MM.1S (cell line): Measurements from ENCODE around the gene NUDC.

ENCODE experiments used
- DNase-seq: peaks from one replicate; pipeline ENCODE4 v3.0.0-alpha.2; 2015
- H2AFZ ChIP-seq: fragments of 300-600 bp; sonication (generic); 2 replicates; pipeline ENCODE4 v1.6.0; 2016; ENCODE audit warnings: antibody characterized with exemption, low read length
- H3F3A ChIP-seq: fragments of 300-600 bp; sonication (generic); 2 replicates; pipeline ENCODE4 v1.6.1; 2016; ENCODE audit warnings: mild to moderate bottlenecking, antibody characterized with exemption, low read length, moderate library complexity, mixed read lengths; ENCODE audit not compliant: insufficient read depth
- H3K27ac ChIP-seq: fragments of 300-600 bp; sonication (generic); 2 replicates; pipeline ENCODE4 v1.5.1; 2016; ENCODE audit warnings: mild to moderate bottlenecking, low read length
- H3K27me3 ChIP-seq: fragments of 300-600 bp; sonication (generic); replicated peaks from 2 replicates; pipeline ENCODE4 v1.6.0; 2016; ENCODE audit warnings: low read length; ENCODE audit not compliant: insufficient read depth
- H3K36me3 ChIP-seq: fragments of 300-600 bp; sonication (generic); replicated peaks from 2 replicates; pipeline ENCODE4 v1.6.1; 2016; ENCODE audit warnings: mild to moderate bottlenecking, low read length, mixed read lengths; ENCODE audit not compliant: insufficient read depth
- H3K4me1 ChIP-seq: fragments of 300-600 bp; sonication (generic); 2 replicates; pipeline ENCODE4 v1.6.1; 2016; ENCODE audit warnings: low read length, mixed read lengths
- H3K4me2 ChIP-seq: fragments of 300-600 bp; sonication (generic); 2 replicates; pipeline ENCODE4 v1.6.0; 2016; ENCODE audit warnings: low read depth, low read length
- H3K4me3 ChIP-seq: fragments of 300-600 bp; sonication (generic); 2 replicates; pipeline ENCODE4 v1.5.1; 2016; ENCODE audit warnings: low read length, mixed read lengths
- H3K79me2 ChIP-seq: fragments of 300-600 bp; sonication (generic); 2 replicates; pipeline ENCODE4 v1.6.1; 2016; ENCODE audit warnings: mixed run types, low read length, mixed read lengths
- H3K9ac ChIP-seq: fragments of 300-600 bp; sonication (generic); 2 replicates; pipeline ENCODE4 v1.6.1; 2016; ENCODE audit warnings: low read length, mixed read lengths
- H3K9me2 ChIP-seq: fragments of 300-600 bp; sonication (generic); replicated peaks from 2 replicates; pipeline ENCODE4 v1.6.1; 2016; ENCODE audit warnings: mild to moderate bottlenecking, low read length, mixed read lengths; ENCODE audit not compliant: insufficient read depth
- H3K9me3 ChIP-seq: fragments of 300-600 bp; sonication (generic); replicated peaks from 2 replicates; pipeline ENCODE4 v1.6.1; 2016; ENCODE audit warnings: mild to moderate bottlenecking, low read length, mixed read lengths; ENCODE audit not compliant: insufficient read depth
- H4K20me1 ChIP-seq: fragments of 300-600 bp; sonication (generic); 2 replicates; pipeline ENCODE4 v1.6.1; 2016; ENCODE audit warnings: mild to moderate bottlenecking, low read length, moderate library complexity, mixed read lengths; ENCODE audit not compliant: insufficient read depth
- EZH2 ChIP-seq: fragments of 300-600 bp; sonication (generic); optimal IDR thresholded peaks from 2 replicates; pipeline ENCODE3; 2017; ENCODE audit warnings: low read depth, mild to moderate bottlenecking, antibody characterized with exemption, low read length, mixed read lengths
- EZH2phosphoT487 ChIP-seq: fragments of 300-600 bp; sonication (generic); IDR thresholded peaks from 2 replicates; pipeline ENCODE4 v1.6.1; 2018; ENCODE audit warnings: antibody characterized with exemption, low read length
- TF ChIP-seq, protein P1 (sequence below): fragments of 300-600 bp; sonication (generic); IDR thresholded peaks from 2 replicates; pipeline ENCODE4 v1.5.1; 2016; ENCODE audit warnings: antibody characterized with exemption, low read length, mixed read lengths

Gene NUDC

DNA sequence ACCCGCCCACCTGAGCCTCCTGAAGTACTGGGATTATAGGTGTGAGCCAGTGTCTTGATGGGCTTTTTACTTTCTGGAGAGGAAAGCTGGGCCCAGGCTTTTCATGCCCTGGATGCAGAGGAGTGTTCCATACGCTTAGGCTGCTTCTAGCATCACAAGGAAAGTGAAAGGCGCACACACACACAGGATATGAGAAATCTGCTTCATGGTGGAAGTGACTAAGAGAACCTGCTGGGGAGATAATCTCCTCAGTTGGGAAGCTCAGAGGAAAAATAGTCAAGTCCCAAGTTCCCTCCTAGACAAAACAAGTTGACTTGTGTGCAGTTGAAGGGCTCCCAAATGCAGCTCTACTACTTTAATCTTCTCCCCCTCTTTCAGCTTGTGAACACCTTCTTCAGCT lies 2.2 kb downstream of the NUDC start:
- H3K9me2 ChIP-seq: no peaks in the 10 kb centered on the region

DNA sequence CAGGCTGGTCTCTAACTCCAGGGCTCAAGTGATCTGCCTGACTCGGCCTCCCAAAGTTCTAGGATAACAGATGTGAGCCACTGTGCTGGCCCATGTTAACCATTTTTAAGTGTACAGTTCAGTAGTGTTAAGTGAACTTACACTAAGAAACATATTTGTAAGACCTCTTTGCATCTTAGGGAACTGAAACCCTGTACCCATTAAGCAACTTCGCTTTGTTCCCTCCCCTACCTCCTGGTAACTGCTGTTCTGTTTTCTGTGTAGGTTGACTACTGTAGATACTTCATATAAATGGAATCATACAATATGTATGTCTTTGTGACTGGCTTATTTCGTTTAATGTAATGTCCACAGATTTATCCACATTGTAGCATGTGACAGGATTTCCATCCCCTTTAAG lies 11.0 kb downstream of the NUDC start:
- Histone ChIP-seq H3K9me3 (no peaks in the 10 kb centered on the region), H3K27me3 (no peaks in the 10 kb centered on the region), H3K4me3 (no peak overlapping the region), H3K79me2 (peaks cover 48% of the 10 kb centered on the region), H3K9me2 (no peaks in the 10 kb centered on the region), H2AFZ (no peak overlapping the region), H3K9ac (no peak overlapping the region), H3K27ac (no peak overlapping the region), H3K4me2 (no peak overlapping the region), H3K36me3 (0 out of 2 replicates have a peak, but pooled peaks cover 4% of the 10 kb centered on the region), H4K20me1 (no peaks in the 10 kb centered on the region), H3K4me1 (no peaks in the 10 kb centered on the region), H3F3A (no peaks in the 10 kb centered on the region)
- TF ChIP-seq, protein P1, sequence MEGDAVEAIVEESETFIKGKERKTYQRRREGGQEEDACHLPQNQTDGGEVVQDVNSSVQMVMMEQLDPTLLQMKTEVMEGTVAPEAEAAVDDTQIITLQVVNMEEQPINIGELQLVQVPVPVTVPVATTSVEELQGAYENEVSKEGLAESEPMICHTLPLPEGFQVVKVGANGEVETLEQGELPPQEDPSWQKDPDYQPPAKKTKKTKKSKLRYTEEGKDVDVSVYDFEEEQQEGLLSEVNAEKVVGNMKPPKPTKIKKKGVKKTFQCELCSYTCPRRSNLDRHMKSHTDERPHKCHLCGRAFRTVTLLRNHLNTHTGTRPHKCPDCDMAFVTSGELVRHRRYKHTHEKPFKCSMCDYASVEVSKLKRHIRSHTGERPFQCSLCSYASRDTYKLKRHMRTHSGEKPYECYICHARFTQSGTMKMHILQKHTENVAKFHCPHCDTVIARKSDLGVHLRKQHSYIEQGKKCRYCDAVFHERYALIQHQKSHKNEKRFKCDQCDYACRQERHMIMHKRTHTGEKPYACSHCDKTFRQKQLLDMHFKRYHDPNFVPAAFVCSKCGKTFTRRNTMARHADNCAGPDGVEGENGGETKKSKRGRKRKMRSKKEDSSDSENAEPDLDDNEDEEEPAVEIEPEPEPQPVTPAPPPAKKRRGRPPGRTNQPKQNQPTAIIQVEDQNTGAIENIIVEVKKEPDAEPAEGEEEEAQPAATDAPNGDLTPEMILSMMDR: no peak
- TF ChIP-seq EZH2phosphoT487 (no peak), EZH2 (no peak)
- DNase-seq: no peak

More for the DNA sequence above, 2.2 kb downstream of the NUDC start:
- no peak for DNase-seq
- no peak overlapping the region for H3K9ac ChIP-seq
- no peaks in the 10 kb centered on the region for H3K27me3 ChIP-seq
- H3K9me3 ChIP-seq: no peaks in the 10 kb centered on the region
- H4K20me1 ChIP-seq: no peaks in the 10 kb centered on the region
- 0 out of 2 replicates have a peak, but pooled peaks cover 7% of the 10 kb centered on the region for H3K36me3 ChIP-seq
- no peaks in the 10 kb centered on the region for H3F3A ChIP-seq
- H2AFZ ChIP-seq: no peak overlapping the region
- no peak overlapping the region for H3K4me2 ChIP-seq
- no peak overlapping the region for H3K27ac ChIP-seq
- H3K4me1 ChIP-seq: peaks cover 15% of the 10 kb centered on the region
- peaks cover 61% of the 10 kb centered on the region for H3K79me2 ChIP-seq
- no peak overlapping the region for H3K4me3 ChIP-seq
- TF ChIP-seq EZH2: no peak
- TF ChIP-seq EZH2phosphoT487: no peak
- TF ChIP-seq, protein P1: no peak

- Histone ChIP-seq H2AFZ (no peak overlapping the region), H3K9me3 (no peaks in the 10 kb centered on the region), H3K27me3 (no peaks in the 10 kb centered on the region), H3K27ac (no peak overlapping the region), H3K4me1 (no peaks in the 10 kb centered on the region), H3F3A (no peaks in the 10 kb centered on the region), H3K9me2 (no peaks in the 10 kb centered on the region), H4K20me1 (no peaks in the 10 kb centered on the region), H3K9ac (no peak overlapping the region), H3K4me2 (no peak overlapping the region), H3K36me3 (no peaks in the 10 kb centered on the region), H3K79me2 (peaks cover 42% of the 10 kb centered on the region), H3K4me3 (no peak overlapping the region)
- no peak for TF ChIP-seq EZH2
- no peak for TF ChIP-seq EZH2phosphoT487
- TF ChIP-seq, protein P1: no peak
- DNase-seq: no peak
Observed at GRCh38 chr1:26936823-26937222, 15.3 kb downstream of the NUDC start.
